NB4 (cell line): ENCODE measurements around the gene SRRM2.

Source experiments
- DNase-seq: peaks from one replicate; pipeline ENCODE4 v3.0.0; 2010; ENCODE audit warnings: low read depth
- H3K4me3 ChIP-seq: one replicate; pipeline ENCODE4 v1.5.1; 2011; ENCODE audit warnings: mild to moderate bottlenecking, low read depth, low read length, moderate library complexity
- CTCF ChIP-seq: IDR thresholded peaks from one replicate; pipeline ENCODE4 v1.5.1; 2012; ENCODE audit warnings: low read depth, low read length
- MAX ChIP-seq: IDR thresholded peaks from 2 replicates; pipeline ENCODE4 v1.6.1; 2011; ENCODE audit warnings: low read depth, low read length
- MYC ChIP-seq: IDR thresholded peaks from 2 replicates; pipeline ENCODE4 v1.6.1; 2011; ENCODE audit warnings: low read depth, low read length
- POLR2A ChIP-seq: IDR thresholded peaks from 2 replicates; pipeline ENCODE4 v1.6.1; 2011; ENCODE audit warnings: mild to moderate bottlenecking; ENCODE audit not compliant: insufficient read length; ENCODE audit errors: extremely low read depth

The SRRM2 gene

GRCh38 chr16:2775765-2776499 is 23.5 kb downstream of the SRRM2 start:
- peak; percentile 17 for DNase-seq
- peak overlapping the region; percentile 82 for H3K4me3 ChIP-seq
- TF ChIP-seq MAX (no peak), MYC (no peak), POLR2A (no peak), CTCF (no peak)

- no peak for TF ChIP-seq MYC
- no peak for TF ChIP-seq POLR2A
- TF ChIP-seq MAX: no peak; the same call in 1 of the 2 replicates
- TF ChIP-seq CTCF: no peak
- H3K4me3 ChIP-seq: peak overlapping the region; percentile 82
- DNase-seq: peak; percentile 51
Measured at GRCh38 chr16:2776500-2777139, 24.2 kb downstream of the SRRM2 start.

DNA sequence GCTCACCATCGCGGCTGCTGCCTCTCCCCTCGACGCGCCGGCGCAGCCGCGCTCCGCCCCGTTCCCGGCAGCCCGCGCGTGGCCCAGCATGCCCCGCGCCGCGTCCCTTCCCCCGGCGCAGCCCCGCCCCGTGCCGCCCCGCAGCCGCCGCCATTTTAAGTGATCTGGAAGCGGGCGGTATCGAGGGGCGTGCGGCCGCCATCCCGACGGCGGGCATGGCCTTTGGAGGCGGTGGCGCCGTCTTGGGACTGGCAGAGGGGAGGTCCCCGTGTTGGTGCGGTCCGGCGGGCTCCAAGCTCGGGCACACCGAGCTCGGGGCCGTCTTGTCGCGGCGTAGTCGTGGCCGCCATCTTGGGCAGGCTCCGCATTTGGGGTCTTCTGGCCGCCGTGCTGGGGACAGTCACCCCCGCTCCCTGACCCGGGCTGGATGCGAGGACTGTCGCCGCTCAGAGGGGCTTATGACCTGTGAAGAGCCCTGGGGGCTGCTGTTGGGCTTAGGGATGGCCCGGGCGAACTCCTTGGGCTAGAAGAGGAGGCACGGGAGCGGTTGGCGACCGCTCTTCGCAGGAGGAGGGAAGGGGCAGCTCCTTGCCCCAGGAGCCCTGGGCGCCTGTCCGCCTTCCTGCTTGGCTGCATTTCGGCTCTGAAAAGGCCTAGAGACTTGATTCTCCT is 24.9 kb downstream of the SRRM2 start, which contains the start of gene ELOB:
Gene ELOB, minus strand, starts transcription at position 50 of the 672 bp plus-strand sequence. Its CDS starts 41 bp downstream, at position 9.
- peak within 1 kb of the TSS; percentile 91 for H3K4me3 ChIP-seq
- peak; percentile 88 for DNase-seq
- TF ChIP-seq POLR2A: peak; percentile 78
- no peak for TF ChIP-seq CTCF
- 0 out of 2 replicates have a peak, but pooled peaks have one; percentile 16 for TF ChIP-seq MAX
- TF ChIP-seq MYC: peak; percentile 6; the same call in 1 of the 2 replicates

- DNase-seq: peak; percentile 66
- peak overlapping the region; percentile 91 for H3K4me3 ChIP-seq
- TF ChIP-seq MYC (no peak), POLR2A (no peak), MAX (no peak), CTCF (no peak)
Measured at GRCh38 chr16:2777903-2778629, 25.6 kb downstream of the SRRM2 start.

DNA sequence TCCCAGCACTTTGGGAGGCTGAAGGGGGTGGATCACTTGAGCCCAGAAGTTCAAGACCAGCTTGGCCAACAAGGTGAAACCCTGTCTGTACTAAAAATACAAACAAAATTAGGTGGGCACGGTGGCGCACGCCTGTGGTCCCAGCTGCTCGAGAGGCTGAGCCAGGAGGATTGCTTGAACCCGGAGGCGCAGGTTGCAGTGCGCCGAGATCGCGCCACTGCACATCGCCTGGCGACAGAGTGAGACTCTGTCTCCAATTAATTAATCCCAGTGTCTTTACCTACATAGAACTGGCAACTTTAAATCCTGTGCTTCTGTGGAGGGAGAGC is 26.2 kb downstream of the SRRM2 start:
- peak overlapping the region; percentile 91 for H3K4me3 ChIP-seq
- TF ChIP-seq MAX: no peak
- no peak for TF ChIP-seq CTCF
- TF ChIP-seq POLR2A: no peak
- TF ChIP-seq MYC: no peak
- DNase-seq: no peak
